Mucosa of descending colon (tissue), 3 donors: ENCODE results near the gene UBE2E1. TPM values are rescaled to one million over a fixed set of nuclear protein-coding genes. Genes with fewer than 3 reads are reported as not detected.

Experiments used
- ATAC-seq: fragments of 200-7000 bp; cut with Tn5 transposase; one replicate; pipeline ENCODE4 v1.9.1; 2020; ENCODE audit warnings: mild to moderate bottlenecking, moderate library complexity
- DNase-seq, 3 donors: peaks; one replicate each; pipeline ENCODE4 v3.0.0-alpha.2; 2020
- H3K36me3 ChIP-seq: fragments of 200-600 bp; one replicate; pipeline ENCODE4 v1.8.0; 2021; ENCODE audit warnings: low read depth, mild to moderate bottlenecking
- H3K4me1 ChIP-seq: fragments of 200-600 bp; one replicate; pipeline ENCODE4 v1.8.0; 2021; ENCODE audit warnings: low read depth, mild to moderate bottlenecking
- H3K4me3 ChIP-seq: fragments of 200-600 bp; one replicate; pipeline ENCODE4 v1.8.0; 2021; ENCODE audit warnings: mild to moderate bottlenecking
- H3K9me3 ChIP-seq: fragments of 200-600 bp; one replicate; pipeline ENCODE4 v1.8.0; 2021; ENCODE audit warnings: mild to moderate bottlenecking
- intact Hi-C, 2 donors: fragments of 100-400 bp; cut with DNase I in 1 of 2; cut with micrococcal nuclease in 1 of 2; formaldehyde crosslinking; loops; one replicate each; pipeline versions ENCODE4 v1.11.0 to v1.11.1; 2022; cut with DNase I, micrococcal nuclease
- total RNA-seq, 3 donors: library from RNA; stranded (reverse); fragmentation: NEBNext Ultra II Directional in 2 of 3; extraction: Animal tissue kit (Norgen Biotek cat#: 25700) in 2 of 3; gene quantifications; one replicate each; pipeline versions ENCODE4 v1.2.1 to v1.2.4, GENCODE V29; 2021 to 2023
- TF ChIP-seq, protein P1 (sequence below): fragments of 200-600 bp; IDR thresholded peaks from one replicate; pipeline ENCODE4 v1.8.0; 2022; ENCODE audit warnings: antibody characterized with exemption, mild to moderate bottlenecking
- donor health status: DM: no; HTN: no; CAD: no; lungs with moderate emphysema.
- donor health status: DM: no; HTN: no; CAD: no.
- donor health status: DM: no; HTN: yes; CAD: no.

The UBE2E1 gene
- total RNA-seq, 3 donors from 2014 or later = 84.7 to 111 (median 86.8) TPM

DNA sequence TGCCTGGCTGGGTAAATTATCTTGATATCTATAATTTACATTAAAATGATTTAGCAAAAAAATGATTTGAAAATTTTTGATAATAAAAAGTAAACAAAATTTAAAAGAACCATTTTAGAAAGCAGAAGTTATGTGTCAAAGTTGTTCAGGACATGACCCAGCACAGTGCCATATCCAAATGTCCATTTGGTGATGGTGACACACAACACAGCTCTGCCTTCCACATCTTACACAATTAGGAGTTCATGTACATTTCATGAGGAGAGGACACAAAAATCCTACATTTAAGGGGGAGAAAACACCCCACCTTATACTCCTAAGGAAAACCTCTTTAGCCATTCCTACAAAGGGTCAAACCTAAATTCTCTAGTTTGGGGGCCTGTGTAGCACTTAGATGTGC, 10.7 kb upstream of the UBE2E1 start:
- H3K4me1 ChIP-seq = no peaks in the 10 kb centered on the region
- no peaks in the 10 kb centered on the region for H3K36me3 ChIP-seq
- DNase-seq (no peak), ATAC-seq (no peak)
- H3K9me3 ChIP-seq = no peaks in the 10 kb centered on the region
- TF ChIP-seq, protein P1, sequence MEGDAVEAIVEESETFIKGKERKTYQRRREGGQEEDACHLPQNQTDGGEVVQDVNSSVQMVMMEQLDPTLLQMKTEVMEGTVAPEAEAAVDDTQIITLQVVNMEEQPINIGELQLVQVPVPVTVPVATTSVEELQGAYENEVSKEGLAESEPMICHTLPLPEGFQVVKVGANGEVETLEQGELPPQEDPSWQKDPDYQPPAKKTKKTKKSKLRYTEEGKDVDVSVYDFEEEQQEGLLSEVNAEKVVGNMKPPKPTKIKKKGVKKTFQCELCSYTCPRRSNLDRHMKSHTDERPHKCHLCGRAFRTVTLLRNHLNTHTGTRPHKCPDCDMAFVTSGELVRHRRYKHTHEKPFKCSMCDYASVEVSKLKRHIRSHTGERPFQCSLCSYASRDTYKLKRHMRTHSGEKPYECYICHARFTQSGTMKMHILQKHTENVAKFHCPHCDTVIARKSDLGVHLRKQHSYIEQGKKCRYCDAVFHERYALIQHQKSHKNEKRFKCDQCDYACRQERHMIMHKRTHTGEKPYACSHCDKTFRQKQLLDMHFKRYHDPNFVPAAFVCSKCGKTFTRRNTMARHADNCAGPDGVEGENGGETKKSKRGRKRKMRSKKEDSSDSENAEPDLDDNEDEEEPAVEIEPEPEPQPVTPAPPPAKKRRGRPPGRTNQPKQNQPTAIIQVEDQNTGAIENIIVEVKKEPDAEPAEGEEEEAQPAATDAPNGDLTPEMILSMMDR = no peak
- intact Hi-C loops = no loop called here
- H3K4me3 ChIP-seq = no peak overlapping the region

DNA sequence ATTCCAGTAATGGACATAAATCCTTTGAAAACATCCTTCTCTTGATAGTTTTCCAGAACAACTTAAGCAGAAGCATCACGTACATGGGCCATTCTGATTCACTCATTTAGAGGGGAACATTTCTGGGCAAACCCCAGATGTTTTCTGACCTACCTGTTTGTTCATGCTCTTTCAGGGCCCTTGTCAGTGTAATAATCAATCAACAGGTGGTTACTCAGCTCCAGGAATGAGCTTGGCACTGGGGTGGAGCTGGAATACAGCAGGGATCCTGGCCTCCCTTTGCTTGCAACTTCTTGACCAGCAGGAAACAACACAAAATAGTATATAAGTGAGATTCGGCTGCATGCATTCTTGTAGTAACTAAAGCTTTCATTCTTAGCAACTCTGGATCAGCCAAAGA, 9.2 kb upstream of the UBE2E1 start:
- intact Hi-C loops = no loop called here
- DNase-seq (no peak), ATAC-seq (no peak)
- Histone ChIP-seq H3K36me3 (no peaks in the 10 kb centered on the region), H3K4me3 (no peak overlapping the region), H3K4me1 (no peaks in the 10 kb centered on the region), H3K9me3 (no peaks in the 10 kb centered on the region)
- TF ChIP-seq, protein P1 = no peak

DNA sequence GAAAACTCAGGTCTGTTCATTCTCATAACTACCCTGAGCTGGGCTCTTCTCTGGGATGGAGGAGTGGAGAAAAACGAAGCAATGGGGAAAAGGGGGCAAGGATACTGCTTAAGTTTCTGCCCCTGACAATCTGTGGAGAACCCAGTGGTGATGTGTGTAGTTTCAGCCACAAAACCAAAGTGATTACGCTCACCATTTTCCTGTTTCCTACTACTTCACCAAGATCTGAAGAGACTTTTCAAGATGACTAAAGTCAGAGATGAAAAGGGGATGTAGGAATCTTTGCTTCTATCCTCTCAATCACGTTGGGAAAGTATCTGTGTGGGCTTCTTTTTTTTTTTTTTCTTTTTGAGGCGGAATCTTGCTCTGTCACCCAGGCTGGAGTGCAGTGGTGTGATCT, 8.3 kb upstream of the UBE2E1 start:
- Histone ChIP-seq H3K36me3 (no peaks in the 10 kb centered on the region), H3K4me1 (no peaks in the 10 kb centered on the region), H3K9me3 (no peaks in the 10 kb centered on the region), H3K4me3 (no peak overlapping the region)
- intact Hi-C loops = no loop called here
- no peak for DNase-seq
- ATAC-seq = no peak
- TF ChIP-seq, protein P1 = no peak

DNA sequence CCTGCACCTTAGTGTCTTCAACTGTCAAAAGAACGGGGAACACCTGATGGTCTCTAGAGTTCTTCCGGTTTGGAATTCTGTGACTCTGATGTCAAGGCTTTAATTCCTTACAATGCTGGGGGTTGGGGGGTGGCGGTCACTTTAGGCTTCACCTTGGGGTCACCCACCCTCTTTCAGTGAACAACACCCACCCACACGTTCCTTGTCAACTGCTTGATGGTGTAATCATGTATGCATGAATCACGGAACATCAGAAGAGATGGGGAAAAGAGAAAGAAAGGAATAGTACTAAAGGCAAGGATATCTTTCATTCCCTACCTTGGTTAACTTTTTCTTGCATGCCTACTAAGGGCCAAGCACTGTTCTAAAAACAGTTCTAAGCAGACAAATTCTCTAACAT, 7.3 kb upstream of the UBE2E1 start:
- Histone ChIP-seq H3K36me3 (no peaks in the 10 kb centered on the region), H3K9me3 (no peaks in the 10 kb centered on the region), H3K4me3 (no peak overlapping the region), H3K4me1 (no peaks in the 10 kb centered on the region)
- DNase-seq = no peak
- ATAC-seq = no peak
- intact Hi-C loops = no loop called here
- TF ChIP-seq, protein P1 = no peak

DNA sequence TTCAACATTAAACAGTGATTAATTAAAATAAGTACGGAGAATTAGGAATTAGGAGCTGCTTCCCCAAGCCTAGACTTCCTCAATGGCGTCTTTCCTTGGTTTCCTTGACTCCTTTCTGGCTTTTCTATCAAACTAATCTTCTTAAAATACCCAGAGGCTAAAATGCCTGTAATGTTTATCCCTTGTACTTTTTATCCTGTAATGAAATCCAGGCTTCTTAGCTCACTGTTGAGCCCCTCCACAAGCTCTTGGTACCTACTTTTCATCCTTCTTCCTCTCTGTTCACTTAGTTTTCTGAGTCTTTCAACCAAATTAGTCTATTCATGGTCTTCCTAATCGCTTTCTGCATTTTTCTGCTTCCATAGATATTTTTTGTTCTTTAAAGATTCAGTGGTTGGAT, 6.9 kb upstream of the UBE2E1 start:
- no peaks in the 10 kb centered on the region for H3K9me3 ChIP-seq

More for the DNA sequence above, 6.9 kb upstream of the UBE2E1 start:
- ATAC-seq (no peak), DNase-seq (no peak)
- H3K4me1 ChIP-seq = no peaks in the 10 kb centered on the region
- TF ChIP-seq, protein P1 = no peak
- no peaks in the 10 kb centered on the region for H3K36me3 ChIP-seq
- intact Hi-C loops = no loop called here
- no peak overlapping the region for H3K4me3 ChIP-seq
